Omental fat pad (tissue), 4 donors: ENCODE results near the gene DHX15. TPM values are rescaled to one million over a fixed set of nuclear protein-coding genes. Genes with fewer than 3 reads are reported as not detected.

Source experiments
- ATAC-seq: fragments of 150-250 bp; one replicate; pipeline ENCODE4 v1.9.1; 2016; ENCODE audit warnings: mild to moderate bottlenecking, moderate library complexity; ENCODE audit not compliant: low FRiP score
- DNase-seq: peaks from one replicate; pipeline ENCODE4 v3.0.0-alpha.2; 2019; ENCODE audit warnings: low spot score
- CTCF ChIP-seq, 3 donors: fragments of 450-650 bp; IDR thresholded peaks; one replicate each; pipeline ENCODE4 v1.5.1; 2016 to 2017; ENCODE audit warnings: antibody characterized with exemption in 3 of 3, mild to moderate bottlenecking in 3 of 3, moderate library complexity in 2 of 3
- total RNA-seq, 4 donors: library from RNA; depleted of rRNA; stranded (reverse); fragments of >200 nt; gene quantifications; one replicate each; pipeline ENCODE4 v1.1.0, GENCODE V29; 2016

The DHX15 gene
- total RNA-seq, 4 donors from 2014 or later = 115 to 252 (median 154) TPM

GRCh38 chr4:24601121-24601520 is 16.8 kb upstream of the DHX15 start:
- DNase-seq = no peak
- ATAC-seq = no peak
- no peak for TF ChIP-seq CTCF (IDR thresholded peaks at IDR 0.05)

GRCh38 chr4:24599275-24599674 is 14.9 kb upstream of the DHX15 start:
- no peak for ATAC-seq
- TF ChIP-seq CTCF (IDR thresholded peaks at IDR 0.05) = no peak
- DNase-seq = no peak

- DNase-seq = no peak
- ATAC-seq = no peak
- TF ChIP-seq CTCF (IDR thresholded peaks at IDR 0.05) = no peak
These were observed 13.7 kb upstream of the DHX15 start for GRCh38 chr4:24598025-24598424.

- no peak for TF ChIP-seq CTCF (IDR thresholded peaks at IDR 0.05)
These were observed 11.3 kb upstream of the DHX15 start for GRCh38 chr4:24595659-24596058.

GRCh38 chr4:24594887-24595286 is 10.5 kb upstream of the DHX15 start:
- TF ChIP-seq CTCF (IDR thresholded peaks at IDR 0.05) = no peak
- ATAC-seq (no peak), DNase-seq (no peak)

More at GRCh38 chr4:24595659-24596058, 11.3 kb upstream of the DHX15 start:
- no peak for DNase-seq
- ATAC-seq = no peak

GRCh38 chr4:24589448-24589847 is 5.1 kb upstream of the DHX15 start:
- DNase-seq (no peak), ATAC-seq (no peak)
- TF ChIP-seq CTCF (IDR thresholded peaks at IDR 0.05) = no peak

GRCh38 chr4:24588216-24588954 is 4.0 kb upstream of the DHX15 start:
- TF ChIP-seq CTCF (IDR thresholded peaks at IDR 0.05) = no peak
- ATAC-seq (no peak), DNase-seq (no peak)
